Type B pancreatic cell (in vitro differentiated cells): ENCODE results near the gene VAV1. TPM values are rescaled to one million over a fixed set of nuclear protein-coding genes. Genes with fewer than 3 reads are reported as not detected.

ENCODE experiments used
- DNase-seq: peaks from one replicate; pipeline ENCODE4 v3.0.0; 2021; ENCODE audit warnings: mixed read lengths; ENCODE audit not compliant: unreplicated experiment; ENCODE audit errors: extremely low spot score
- H3K27ac Mint-ChIP-seq: 2 replicates; pipeline ENCODE4 v1.8.0; 2021; ENCODE audit warnings: mild to moderate bottlenecking, mixed read lengths
- H3K27me3 Mint-ChIP-seq: 2 replicates; pipeline ENCODE4 v1.8.0; 2021; ENCODE audit warnings: mixed read lengths
- H3K36me3 Mint-ChIP-seq: 2 replicates; pipeline ENCODE4 v1.8.0; 2021; ENCODE audit warnings: mixed read lengths
- H3K4me1 Mint-ChIP-seq: one replicate; pipeline ENCODE4 v1.8.0; 2021; ENCODE audit warnings: mixed read lengths; ENCODE audit not compliant: unreplicated experiment
- H3K4me3 Mint-ChIP-seq: 2 replicates; pipeline ENCODE4 v1.8.0; 2021; ENCODE audit warnings: mild to moderate bottlenecking, mixed read lengths
- H3K9me3 Mint-ChIP-seq: 2 replicates; pipeline ENCODE4 v1.8.0; 2021; ENCODE audit warnings: mixed read lengths
- total RNA-seq: library from RNA; stranded (reverse); gene quantifications from 2 replicates; pipeline ENCODE4 v1.2.1, GENCODE V29; 2021; ENCODE audit warnings: low replicate concordance
- TF ChIP-seq, protein P1 (sequence below): fragments of 200-600 bp; sonication (generic); conservative IDR thresholded peaks from 2 replicates; pipeline ENCODE4 v1.5.0; 2021; ENCODE audit warnings: antibody characterized with exemption, mild to moderate bottlenecking

The VAV1 gene
- total RNA-seq, 1 donor from 2014 or later = not detected

DNA sequence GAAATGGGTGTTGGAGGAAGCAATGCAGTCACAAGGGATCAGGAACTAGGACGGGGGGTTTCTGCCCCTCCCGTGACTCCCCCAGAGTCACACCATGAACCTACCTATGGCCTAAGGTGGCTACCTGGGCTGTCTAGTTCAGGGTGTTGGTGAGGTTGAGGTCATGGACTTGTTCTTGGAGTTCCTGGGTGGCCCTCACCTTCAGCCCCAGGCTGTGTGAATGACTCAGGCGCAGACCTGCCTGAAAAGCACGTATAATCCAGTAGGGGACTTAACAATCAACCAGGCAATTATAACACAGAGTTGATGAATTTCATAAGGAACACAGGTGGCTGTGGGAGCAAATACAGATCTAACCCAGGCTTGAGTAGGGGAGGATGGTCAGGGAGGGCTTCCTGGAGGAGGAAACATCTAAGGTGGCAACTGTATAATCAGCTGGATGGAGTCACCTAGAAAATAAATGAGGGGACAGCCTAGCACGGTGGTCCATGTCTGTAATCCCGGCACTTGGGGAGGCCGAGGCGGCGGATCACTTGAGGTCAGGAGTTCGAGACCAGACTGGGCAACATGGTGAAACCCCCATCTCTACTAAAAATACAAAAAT lies 89.3 kb downstream of the VAV1 start:
- no peak overlapping the region for H3K27ac Mint-ChIP-seq
- no peak for DNase-seq
- peaks cover 5% of the 10 kb centered on the region for H3K4me1 Mint-ChIP-seq
- H3K27me3 Mint-ChIP-seq = peaks cover 17% of the 10 kb centered on the region
- no peaks in the 10 kb centered on the region for H3K36me3 Mint-ChIP-seq
- H3K4me3 Mint-ChIP-seq = no peak overlapping the region
- no peaks in the 10 kb centered on the region for H3K9me3 Mint-ChIP-seq
- TF ChIP-seq, protein P1, sequence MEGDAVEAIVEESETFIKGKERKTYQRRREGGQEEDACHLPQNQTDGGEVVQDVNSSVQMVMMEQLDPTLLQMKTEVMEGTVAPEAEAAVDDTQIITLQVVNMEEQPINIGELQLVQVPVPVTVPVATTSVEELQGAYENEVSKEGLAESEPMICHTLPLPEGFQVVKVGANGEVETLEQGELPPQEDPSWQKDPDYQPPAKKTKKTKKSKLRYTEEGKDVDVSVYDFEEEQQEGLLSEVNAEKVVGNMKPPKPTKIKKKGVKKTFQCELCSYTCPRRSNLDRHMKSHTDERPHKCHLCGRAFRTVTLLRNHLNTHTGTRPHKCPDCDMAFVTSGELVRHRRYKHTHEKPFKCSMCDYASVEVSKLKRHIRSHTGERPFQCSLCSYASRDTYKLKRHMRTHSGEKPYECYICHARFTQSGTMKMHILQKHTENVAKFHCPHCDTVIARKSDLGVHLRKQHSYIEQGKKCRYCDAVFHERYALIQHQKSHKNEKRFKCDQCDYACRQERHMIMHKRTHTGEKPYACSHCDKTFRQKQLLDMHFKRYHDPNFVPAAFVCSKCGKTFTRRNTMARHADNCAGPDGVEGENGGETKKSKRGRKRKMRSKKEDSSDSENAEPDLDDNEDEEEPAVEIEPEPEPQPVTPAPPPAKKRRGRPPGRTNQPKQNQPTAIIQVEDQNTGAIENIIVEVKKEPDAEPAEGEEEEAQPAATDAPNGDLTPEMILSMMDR = no peak

DNA sequence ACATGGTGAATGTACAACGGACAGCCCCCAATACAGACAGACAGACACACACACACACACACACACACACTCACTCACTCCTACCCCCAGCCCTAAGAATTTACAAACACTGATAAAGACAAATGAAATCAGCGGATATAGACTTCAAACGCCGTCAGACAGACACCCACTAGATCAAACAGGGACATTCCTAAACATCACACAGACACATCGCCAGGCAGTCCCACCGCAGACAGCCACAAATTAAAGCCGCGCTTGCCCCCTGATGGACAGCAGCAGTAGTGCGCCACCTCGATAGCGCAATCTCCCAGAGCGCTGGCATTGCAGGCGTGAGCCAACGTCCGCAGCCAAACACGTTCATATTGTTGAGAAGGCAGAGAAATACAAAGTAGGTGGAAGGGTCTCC lies 90.2 kb downstream of the VAV1 start:
- H3K27me3 Mint-ChIP-seq = peaks cover 14% of the 10 kb centered on the region
- TF ChIP-seq, protein P1 = peak; percentile 86
- peak overlapping the region; percentile 83 for H3K4me3 Mint-ChIP-seq

DNA sequence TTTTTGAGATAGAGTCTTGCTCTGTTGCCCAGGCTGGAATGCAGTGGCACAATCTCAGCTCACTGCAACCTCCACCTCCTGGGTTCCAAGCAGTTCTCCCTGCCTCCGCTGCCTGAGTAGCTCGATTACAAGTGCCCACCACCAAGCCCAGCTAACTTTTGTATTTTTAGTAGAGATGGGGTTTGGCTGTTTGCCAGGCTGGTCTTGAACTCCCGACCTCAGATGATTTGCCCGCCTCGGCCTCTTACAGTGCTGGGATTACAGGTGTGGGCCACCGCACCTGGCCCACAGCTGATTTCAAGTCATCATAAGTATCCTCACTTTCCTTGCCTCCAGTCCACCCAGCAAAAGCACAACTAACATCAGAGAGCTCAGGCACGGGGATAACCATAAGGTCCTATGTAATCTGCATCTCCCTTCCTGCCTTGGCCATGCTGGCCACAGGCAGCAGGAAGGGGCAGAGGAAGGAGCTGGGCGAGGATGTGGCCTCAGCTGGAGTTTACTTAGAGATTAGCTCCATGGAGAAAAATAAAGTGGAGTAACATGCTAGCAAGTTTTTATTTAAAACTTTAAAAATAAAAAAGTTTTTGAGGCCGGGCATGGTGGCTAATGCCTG lies 91.9 kb downstream of the VAV1 start:
- Mint-ChIP-seq H3K9me3 (no peaks in the 10 kb centered on the region), H3K4me3 (no peak overlapping the region), H3K4me1 (peaks cover 5% of the 10 kb centered on the region), H3K27ac (no peak overlapping the region), H3K27me3 (peaks cover 19% of the 10 kb centered on the region), H3K36me3 (no peaks in the 10 kb centered on the region)
- DNase-seq = no peak
- TF ChIP-seq, protein P1 = no peak

More for the DNA sequence above, 90.2 kb downstream of the VAV1 start:
- Mint-ChIP-seq H3K4me1 (peaks cover 5% of the 10 kb centered on the region), H3K9me3 (no peaks in the 10 kb centered on the region), H3K36me3 (no peaks in the 10 kb centered on the region), H3K27ac (peak overlapping the region; percentile 71)
- DNase-seq = peak; percentile 82

DNA sequence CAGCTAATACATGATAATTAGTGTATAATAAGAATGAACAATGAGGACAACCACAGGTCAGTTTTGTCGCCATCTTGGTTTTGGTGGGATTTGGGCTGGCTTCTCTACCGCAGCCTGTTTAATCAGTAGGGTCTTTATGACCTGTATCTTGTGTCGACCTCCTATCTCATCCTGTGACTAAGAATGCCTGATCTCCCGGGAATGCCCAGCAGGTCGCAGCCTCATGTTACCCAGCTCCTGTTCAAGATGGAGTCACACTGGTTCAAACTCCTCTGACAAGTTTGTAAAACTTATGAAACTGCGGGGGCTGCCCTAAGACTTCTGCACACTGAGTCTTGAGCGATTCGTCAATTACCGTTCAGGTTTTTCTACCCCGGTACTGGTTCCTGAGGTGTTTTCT lies 93.3 kb downstream of the VAV1 start:
- Mint-ChIP-seq H3K9me3 (peaks cover 3% of the 10 kb centered on the region), H3K4me3 (no peak overlapping the region), H3K27ac (no peak overlapping the region), H3K27me3 (peaks cover 19% of the 10 kb centered on the region), H3K4me1 (peaks cover 5% of the 10 kb centered on the region), H3K36me3 (no peaks in the 10 kb centered on the region)
- DNase-seq = no peak
- TF ChIP-seq, protein P1 = no peak

DNA sequence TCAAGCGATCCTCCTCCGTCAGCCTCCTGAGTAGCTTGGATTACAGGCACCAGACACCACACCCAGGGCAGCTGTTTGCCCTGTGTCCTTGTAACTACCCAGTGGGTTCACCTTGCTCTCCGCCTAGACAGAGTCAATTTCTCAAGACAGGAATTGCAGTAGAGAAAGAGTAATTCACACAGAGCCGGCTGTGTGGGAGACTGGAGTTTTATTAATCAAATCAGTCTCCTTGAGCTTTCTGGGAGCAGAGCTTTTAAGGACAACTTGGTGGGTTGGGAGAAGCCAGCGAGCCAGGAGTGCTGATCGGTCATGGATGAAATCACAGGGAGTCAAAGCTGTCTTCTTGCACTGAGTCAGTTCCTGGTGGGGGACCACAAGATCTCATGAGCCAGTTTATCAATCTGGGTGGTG lies 94.2 kb downstream of the VAV1 start:
- H3K9me3 Mint-ChIP-seq = peaks cover 4% of the 10 kb centered on the region

More for the DNA sequence above, 94.2 kb downstream of the VAV1 start:
- DNase-seq = no peak
- H3K4me1 Mint-ChIP-seq = peaks cover 5% of the 10 kb centered on the region
- TF ChIP-seq, protein P1 = no peak
- no peak overlapping the region for H3K27ac Mint-ChIP-seq
- H3K36me3 Mint-ChIP-seq = no peaks in the 10 kb centered on the region
- H3K4me3 Mint-ChIP-seq = no peak overlapping the region
- H3K27me3 Mint-ChIP-seq = peaks cover 19% of the 10 kb centered on the region
